Measurements from ENCODE around the gene SAMD8.
A peak's percentile ranks its signal among the peaks of the same experiment; 100 is the strongest.
"Not testable (repeated sequence)": the region's sequence is repeated elsewhere in the genome, so short reads cannot be mapped to it uniquely, and the experiment has no call there.

Gene SAMD8

DNA sequence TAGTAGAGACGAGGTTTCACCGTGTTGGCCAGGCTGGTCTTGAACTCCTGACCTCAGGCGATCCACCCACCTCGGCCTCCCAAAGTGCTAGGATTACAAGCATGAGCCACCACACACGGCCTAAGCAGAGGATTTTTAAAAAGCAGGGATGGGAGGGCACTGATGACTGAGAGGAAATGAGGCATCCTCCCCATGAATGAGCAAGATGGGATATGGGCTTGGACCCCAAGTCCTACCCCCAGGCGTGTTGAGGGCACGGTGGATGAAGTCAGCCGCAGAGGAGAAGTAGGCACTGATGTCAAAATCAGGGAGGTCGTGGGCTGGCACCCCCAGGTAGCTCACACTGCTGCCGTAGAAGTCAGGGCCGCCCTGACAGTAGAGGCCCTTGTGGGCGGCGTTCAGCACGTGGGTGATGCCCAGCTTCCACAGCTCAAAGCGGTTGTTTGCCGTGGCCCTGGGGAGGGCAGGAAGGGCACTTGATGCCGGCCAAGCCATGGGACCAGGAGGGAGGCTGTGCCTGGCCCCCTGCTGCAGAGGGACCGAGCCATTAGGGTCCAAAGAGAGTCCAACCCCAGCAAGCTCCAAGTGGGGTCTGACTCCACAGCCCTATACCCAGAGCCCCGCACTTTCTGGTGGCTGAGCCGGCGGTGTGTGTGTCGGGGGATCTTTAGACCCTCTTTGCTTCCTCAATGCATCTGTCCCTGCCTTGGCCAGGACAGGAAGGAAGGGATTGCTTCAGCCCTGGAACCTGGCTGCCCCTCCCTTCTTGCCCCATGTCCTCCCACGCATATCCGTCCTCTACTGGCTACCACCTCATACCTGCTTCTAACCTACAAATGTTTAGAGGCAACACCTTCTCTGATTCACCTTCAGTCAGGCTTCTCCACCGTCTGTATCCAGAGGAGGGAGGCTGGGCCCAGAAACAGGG lies 3.4 kb upstream of the SAMD8 start:
- no peak for DNase-seq

DNA sequence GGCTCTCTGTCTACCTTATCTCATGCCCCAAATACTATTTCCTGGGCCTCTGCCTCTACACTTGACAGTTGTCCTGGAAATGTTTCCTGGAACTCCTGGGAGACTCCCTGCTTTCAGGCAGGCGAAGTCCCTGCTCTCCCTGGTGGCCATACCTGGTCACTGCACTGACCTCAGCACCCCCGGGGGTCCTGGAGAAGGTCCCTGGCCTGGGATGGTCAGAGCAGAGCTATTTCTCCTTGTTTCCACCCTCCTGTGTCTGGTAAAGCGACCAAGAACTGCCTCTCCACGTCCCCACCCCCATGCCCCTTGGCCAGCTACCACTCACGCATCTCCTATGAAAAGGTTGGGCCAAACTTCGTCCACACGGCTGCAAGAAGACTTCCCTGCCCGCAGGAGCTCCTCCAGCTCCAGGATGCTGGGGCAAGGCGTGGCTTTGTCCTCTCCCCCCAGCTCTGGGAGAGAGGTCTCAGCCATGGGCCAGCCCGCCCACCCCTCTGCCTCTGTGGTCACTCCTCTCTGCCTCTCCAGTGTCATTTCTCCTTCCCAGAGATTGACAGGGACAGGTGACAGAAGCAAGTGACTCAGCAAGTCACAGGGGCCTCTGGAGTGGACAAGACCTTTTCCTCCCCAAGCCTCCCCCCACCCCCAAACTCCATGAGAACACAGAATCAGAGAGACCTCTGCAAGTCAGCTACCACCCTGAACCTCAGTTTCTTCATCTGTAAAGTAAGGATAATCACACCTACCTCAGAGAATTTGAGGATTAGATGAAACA lies 2.6 kb upstream of the SAMD8 start:
- DNase-seq: no peak

- no peak for DNase-seq
Measured at GRCh38 chr10:75109459-75109778, 2.0 kb upstream of the SAMD8 start.

DNA sequence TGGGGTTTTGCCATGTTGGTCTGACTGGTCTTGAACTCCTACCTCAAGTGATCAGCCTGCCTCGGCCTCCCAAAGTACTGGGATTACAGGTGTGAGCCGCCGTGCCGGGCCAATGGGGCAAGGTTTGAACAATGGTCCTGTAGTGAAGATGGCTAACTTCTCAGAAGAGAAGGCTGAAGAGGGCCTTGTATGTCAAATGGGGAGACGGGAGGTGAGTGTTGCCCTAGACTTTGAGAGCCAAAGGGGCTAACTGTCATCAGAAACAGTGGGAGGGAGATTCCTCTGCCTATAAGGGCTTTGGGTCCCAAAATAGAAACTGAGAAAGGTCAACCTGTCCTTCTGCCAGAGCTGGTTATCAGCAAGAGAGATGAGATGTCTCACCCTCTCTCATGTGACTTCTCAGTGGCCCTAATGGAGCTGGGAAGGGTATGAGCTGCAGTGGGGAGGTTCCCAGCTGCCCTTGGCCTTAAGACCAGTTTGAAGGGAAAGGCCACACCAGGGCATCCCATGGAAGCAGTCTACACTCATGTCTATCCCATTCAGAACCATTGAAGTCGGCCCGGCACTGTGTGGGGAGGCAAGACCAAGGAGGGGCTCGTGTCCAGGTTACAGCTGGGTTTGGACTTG lies 1.3 kb upstream of the SAMD8 start:
- no peak for DNase-seq

DNA sequence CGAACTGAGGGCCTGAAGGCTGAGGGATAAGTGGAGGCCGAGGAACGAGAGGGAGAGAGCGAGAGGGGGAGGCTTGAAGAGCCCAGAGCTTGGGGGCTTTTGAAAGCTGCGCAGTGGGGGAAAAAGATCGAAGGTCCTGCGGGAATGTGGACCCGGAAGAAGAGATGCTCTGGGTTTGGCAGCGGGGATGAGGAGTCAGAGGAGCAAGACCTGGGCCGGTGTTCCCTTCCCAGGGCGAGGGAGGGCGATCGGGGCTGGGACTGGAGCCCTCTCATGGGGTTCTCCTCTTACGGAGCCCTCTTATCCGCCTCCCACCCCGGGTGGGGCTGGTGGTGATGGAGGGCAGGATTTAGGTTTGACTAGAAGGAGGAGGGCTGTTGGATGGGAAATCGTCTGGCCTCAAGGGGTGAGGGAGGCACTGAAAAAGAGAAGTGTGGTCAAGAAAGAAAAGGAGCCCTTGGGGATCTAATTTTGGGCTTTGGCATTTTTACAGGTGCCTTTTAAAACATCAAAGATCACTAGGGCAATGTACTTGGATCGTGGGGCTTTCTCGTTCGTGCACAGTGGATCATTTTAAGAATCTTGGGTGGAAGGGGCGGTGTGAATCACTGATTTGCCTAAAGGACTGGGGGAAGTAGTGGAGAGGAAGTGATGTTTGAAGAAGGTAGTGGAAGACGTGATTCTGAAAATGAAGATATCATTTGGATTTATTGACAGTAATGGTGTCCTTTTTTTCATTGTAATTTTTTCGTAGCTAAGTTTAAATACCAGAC lies 637 bp downstream of the SAMD8 start:
- DNase-seq: peak in 3 of 5 donors; percentile 28 to 47 (median 42)

DNA sequence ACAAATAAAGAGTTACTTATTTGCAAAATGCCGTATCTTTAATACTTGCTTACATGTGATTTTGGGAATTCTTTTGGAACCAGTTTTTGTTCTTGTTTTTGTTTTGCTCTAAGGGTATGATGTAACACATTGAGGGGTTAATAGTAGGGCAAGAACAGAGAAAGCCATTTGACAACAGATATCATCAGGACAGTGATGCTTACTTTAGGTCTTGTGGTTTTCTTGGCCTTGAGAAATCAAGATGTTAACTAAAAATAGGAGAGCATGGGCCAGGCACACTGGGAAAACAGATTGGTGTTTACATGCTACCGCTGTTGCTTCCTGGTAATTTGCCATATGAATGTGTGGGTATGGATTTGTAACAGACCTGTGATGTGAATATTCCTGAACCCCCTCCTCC lies 3.7 kb downstream of the SAMD8 start:
- DNase-seq: no peak

DNA sequence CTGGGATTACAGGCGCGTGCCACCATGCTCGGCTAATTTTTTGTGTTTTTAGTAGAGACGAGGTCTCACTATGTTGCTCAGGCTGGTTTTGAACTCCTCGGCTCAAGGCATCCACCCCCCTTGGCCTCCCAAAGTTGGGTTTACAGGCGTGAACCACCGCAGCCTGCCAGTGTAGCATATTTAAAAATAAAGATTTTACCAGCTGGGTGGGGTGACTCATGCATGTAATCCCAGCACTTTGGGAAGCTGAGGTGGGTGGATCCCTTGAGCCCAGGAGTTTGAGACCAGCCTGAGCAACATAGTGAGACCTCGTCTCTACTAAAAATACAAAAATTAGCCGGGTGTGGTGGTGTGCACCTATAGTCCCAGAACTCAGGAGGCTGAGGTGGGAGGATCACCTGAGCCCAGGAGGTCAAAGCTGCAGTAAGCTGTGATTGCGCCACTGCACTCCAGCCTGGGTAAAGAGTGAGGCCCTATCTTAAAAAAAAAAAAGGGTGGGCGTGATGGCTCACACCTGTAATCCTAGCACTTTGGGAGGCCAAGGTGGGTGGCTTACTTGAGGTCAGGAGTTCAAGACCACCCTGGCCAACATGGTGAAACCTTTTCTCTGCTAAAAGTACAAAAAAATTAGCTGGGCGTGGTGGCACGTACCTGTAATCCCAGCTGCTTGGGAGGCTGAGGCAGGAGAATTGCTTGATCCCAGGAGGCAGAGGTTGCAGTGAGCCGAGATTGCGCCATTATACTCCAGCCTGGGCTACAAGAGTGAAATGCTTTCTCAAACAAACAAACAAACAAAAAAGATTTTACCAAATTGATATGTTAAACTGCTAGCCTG lies 5.7 kb downstream of the SAMD8 start:
- not testable (repeated sequence) for DNase-seq

DNA sequence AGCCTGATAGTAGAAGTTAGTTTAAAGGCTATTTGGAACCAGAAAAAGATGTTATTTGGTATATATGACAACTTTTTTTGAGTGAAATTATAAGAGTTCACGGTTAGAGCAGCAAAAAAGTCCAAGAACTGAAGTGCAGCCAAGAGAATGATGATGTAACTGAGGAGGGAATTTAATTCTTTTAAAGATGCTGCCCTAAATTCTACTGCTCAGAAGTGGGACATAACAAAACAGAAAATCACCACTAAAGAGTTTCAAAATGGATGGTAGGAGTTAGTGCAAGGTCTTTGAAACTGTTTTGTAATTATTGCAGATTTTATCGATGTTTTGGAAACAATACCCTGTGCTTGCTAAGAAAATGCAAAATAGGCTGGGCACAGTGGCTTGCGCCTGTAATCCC lies 6.5 kb downstream of the SAMD8 start:
- no peak for DNase-seq

- DNase-seq: not testable (repeated sequence)
Measured at GRCh38 chr10:75119444-75120066, 8.1 kb downstream of the SAMD8 start.

- DNase-seq: no peak
Measured at GRCh38 chr10:75121322-75121721, 9.9 kb downstream of the SAMD8 start.

DNA sequence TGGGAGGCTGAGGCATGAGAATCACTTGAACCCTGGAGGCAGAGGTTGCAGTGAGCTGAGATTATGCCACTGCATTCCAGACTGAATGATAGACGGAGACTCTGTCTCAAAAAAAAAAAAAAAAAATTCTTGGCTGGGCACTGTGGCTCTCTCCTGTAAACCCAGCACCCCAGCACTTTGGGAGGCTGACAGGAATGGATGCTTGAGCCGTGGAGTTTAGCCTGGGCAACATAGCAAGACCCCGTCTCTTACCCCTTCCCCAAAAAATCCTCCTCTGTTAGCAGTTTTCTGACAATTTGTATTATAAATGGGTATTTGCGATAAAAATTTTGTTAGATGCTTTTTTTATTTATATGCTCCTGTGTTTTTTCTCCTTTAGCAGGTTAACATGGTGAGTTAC lies 11.0 kb downstream of the SAMD8 start:
- DNase-seq: no peak

- no peak for DNase-seq
Measured at GRCh38 chr10:75123088-75123682, 11.7 kb downstream of the SAMD8 start.

- DNase-seq: no peak
Measured at GRCh38 chr10:75126277-75126676, 14.8 kb downstream of the SAMD8 start.

DNA sequence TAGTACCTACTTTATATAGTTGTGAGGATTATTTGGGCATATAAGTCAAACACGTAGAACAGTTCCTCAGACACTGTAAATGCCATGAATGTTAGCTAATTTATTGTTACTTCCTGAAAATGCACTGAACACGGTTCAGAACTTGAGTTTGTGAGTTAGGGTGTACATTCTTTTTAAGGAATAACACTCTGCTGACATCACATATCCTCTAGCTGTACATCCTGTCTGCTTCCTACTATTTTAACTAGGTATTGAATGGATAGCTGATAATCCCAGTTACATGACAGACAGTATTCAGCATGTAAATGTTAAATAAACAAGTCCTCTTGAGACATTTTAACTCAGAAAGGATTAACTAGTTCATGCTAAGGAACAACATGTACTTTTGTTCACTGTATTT lies 16.0 kb downstream of the SAMD8 start:
- no peak for DNase-seq

DNA sequence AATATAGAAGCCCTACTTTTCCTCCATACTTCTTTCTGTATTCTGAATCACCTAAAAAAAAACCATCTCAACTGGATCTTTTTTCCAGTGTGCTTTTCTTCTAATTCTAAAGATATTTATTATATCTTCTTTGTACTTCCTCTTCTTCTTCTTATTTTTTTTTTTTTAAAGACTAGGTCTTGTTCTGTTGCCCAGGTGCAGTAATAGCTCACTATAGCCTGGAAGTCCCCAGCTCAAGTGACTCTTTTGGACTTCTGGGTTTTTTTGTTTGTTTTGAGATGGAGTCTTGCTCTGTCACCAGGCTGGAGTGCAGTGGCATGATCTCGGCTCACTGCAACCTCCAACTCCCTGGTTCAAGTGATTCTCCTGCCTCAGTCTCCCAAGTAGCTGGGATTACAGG lies 17.5 kb downstream of the SAMD8 start:
- DNase-seq: not testable (repeated sequence)

- DNase-seq: no peak
Measured at GRCh38 chr10:75129537-75129936, 18.1 kb downstream of the SAMD8 start.

GRCh38 chr10:75133701-75134100 lies 22.2 kb downstream of the SAMD8 start:
- DNase-seq: not testable (repeated sequence)

GRCh38 chr10:75136346-75136745 lies 24.9 kb downstream of the SAMD8 start:
- DNase-seq: no peak

DNA sequence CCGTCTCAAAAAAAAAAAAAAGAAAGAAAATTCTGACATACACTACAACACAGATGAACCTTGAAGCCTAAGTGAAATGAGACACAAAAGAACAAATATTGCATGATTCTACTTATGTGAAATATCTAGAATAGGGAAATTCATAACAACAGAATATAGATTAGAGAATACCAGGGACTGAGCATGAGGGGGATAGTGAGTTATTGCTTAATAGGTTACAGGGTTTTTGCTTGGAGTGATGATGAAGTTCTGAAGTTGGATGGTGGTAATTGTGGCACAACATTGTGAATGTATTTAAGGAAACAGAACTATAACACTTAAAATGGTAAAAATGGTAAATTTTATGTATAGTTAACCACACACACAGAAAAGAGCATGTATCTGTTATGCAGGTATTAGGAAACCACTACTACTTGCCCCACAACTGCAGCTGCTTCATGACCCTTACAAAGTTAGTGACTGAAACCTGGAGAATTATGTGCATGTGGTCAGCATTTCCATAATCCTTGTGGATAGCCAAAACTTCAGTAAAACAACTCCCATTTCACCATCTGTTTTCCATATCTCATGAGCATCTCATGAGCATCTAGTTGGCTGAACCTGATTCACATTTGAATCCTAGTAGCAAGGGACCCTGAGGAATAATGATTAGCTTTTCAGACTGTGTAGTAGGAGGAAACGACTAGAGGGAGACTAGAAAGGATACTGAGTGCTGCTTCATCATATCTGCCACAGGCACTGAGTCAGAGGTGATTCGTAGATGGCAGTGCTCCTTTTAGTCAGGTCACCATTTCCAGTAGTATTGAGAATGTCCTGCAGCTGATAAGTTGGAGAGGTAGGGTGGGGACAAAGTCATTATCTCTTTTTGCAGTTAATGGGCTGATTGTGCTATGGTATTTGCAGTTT lies 26.3 kb downstream of the SAMD8 start:
- DNase-seq: peak in 1 of 5 donors; percentile 17

DNA sequence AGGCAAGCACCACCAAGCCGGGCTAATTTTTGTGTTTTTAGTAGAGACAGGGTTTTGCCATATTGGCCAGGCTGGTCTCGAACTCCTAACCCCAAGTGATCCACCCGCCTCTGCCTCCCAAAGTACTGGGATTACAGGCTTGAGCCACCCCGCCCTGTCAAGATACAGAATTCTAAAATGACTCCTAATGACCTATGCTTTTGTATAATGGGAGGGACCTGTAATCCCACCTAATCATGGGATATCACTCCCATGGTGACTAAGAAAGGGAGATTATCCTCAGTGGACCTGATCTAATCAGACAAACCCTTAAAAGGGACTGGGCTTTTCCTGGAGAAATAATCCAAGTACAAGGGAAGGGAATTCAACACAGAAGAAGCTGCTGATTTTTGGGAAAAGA lies 28.8 kb downstream of the SAMD8 start:
- no peak for DNase-seq
